Measurements from ENCODE around the gene HDAC9. TPM values are rescaled to one million over a fixed set of nuclear protein-coding genes. Genes with fewer than 3 reads are reported as not detected.

Gene HDAC9
- total and polyA plus RNA-seq, 2 of the 13 experiments (the other 11 are each of a cell fraction or from before 2014, with no cell fraction given), result 0.05 to 0.07 TPM

DNA sequence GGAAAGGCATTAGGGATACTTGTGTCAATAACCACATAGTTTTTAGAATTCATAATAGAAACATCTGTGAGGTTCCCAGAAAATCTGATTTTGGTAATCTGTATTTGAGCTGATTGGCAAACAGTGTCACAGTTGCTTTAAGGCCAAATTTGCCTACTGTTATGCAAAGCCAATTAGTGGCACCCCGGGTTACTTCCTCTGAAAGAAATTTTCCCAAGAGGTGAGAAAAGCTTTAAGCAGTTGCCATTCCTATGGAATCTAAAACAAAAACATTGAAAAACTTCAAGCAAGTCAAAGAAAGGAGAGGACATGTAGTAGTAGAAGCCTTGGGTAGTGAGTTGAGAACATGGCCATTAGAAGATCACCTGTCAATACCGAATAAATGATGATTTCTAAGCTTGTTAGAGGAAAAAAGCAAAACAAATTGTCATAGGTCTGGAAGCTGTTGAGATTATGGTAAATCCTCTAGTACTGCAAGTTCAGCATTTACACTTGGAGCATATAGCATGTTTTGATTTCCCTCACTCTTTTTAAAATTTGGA, 445.1 kb downstream of the HDAC9 start:
- Histone ChIP-seq H2AFZ (ENCODE audit: low read length) (no peak overlapping the region), H3K4me2 (ENCODE audit: low read depth, low read length) (no peak overlapping the region), H3K27ac (ENCODE audit: extremely low read length, insufficient read depth, low read length) (no peak overlapping the region), H3K9me3 (ENCODE audit: low read length) (peaks cover 77% of the 10 kb centered on the region), H3K79me2 (ENCODE audit: insufficient read depth, low read length) (no peaks in the 10 kb centered on the region), H4K20me1 (ENCODE audit: insufficient read depth, low read length) (no peaks in the 10 kb centered on the region), H3K4me1 (ENCODE audit: insufficient read depth, low read length) (no peaks in the 10 kb centered on the region), H3K36me3 (replicated peaks in 1 of 2; ENCODE audit: control insufficient read depth in 1 of 2, insufficient read depth in 2 of 2, low read length in 2 of 2) (no peaks in the 10 kb centered on the region), H3K27me3 (ENCODE audit: control insufficient read depth in 1 of 2, insufficient read depth in 2 of 2, low read length in 2 of 2) (no peaks in the 10 kb centered on the region), H3K4me3 (replicated peaks in 1 of 3; ENCODE audit: insufficient read depth in 1 of 3, low read depth in 2 of 3, low read length in 3 of 3) (no peak overlapping the region), H3K9ac (ENCODE audit: insufficient read depth, low read depth, low read length) (no peak overlapping the region)
- 0% methylated on average over 2 of the region's 2 CpGs for WGBS (ENCODE audit: low lambda C conversion rate)
- ChIA-PET CTCF (ENCODE audit: low intra/inter-chr PET ratio, low total read pairs) (no interaction called here), POLR2A (no interaction called here)
- in situ Hi-C loops (cut with HindIII; ENCODE audit: extremely low pct_ligation_motif_present, low pct_unique_long_range_greater_than_20kb), result no loop called here
- DNase-seq (ENCODE audit: low spot score) (no peak), ATAC-seq (no peak), FAIRE-seq (no peak)
- TF ChIP-seq PCBP1 (IDR thresholded peaks at IDR 0.05; ENCODE audit: borderline replicate concordance, low read depth, low read length) (no peak), NFE2L1 (CRISPR knock-in tag; IDR thresholded peaks at IDR 0.05; ENCODE audit: borderline replicate concordance) (no peak), MAFK (conservative IDR thresholded peaks at IDR 0.05 in 1 of 2, IDR thresholded peaks at IDR 0.05 in 1 of 2; ENCODE audit: low read length in 2 of 2) (peak in 1 of 2 experiments; percentile 7; a peak in 1 of 4 replicates), ZNF605 (CRISPR knock-in tag; IDR thresholded peaks at IDR 0.05) (no peak)
- no TSS peak for BruUV-seq (replicated peaks)
- intact Hi-C loops (cut with micrococcal nuclease; ENCODE audit: unreplicated experiment), result no loop called here

DNA sequence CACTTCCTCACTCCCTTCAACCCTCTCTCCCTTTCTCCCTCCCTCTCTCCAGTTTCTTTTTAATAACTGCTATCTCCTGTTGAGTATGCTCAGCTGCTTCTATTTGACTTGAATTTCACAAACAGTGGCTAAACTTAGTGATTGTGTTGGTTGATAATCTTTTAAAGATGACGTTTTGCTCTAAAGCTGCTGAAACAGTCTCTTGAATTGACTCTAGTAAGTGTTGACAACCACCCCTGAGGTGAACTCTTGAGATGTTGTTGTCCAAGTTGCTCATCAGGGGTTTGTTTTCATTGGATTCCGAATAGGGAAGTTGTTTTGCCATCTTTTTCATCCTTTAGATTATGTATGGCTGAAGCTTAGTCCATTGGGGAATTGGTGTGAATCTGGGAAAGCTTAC, 445.7 kb downstream of the HDAC9 start:
- CTCF ChIA-PET (ENCODE audit: low intra/inter-chr PET ratio, low total read pairs), result no interaction called here
- no peak for ATAC-seq
- no peak for FAIRE-seq

More for the DNA sequence above, 445.7 kb downstream of the HDAC9 start:
- Histone ChIP-seq H3K4me2 (ENCODE audit: low read depth, low read length) (no peak overlapping the region), H3K79me2 (ENCODE audit: insufficient read depth, low read length) (no peaks in the 10 kb centered on the region), H3K36me3 (replicated peaks in 1 of 2; ENCODE audit: control insufficient read depth in 1 of 2, insufficient read depth in 2 of 2, low read length in 2 of 2) (no peaks in the 10 kb centered on the region), H3K27me3 (ENCODE audit: control insufficient read depth in 1 of 2, insufficient read depth in 2 of 2, low read length in 2 of 2) (no peaks in the 10 kb centered on the region), H4K20me1 (ENCODE audit: insufficient read depth, low read length) (no peaks in the 10 kb centered on the region), H3K9me3 (ENCODE audit: low read length) (peaks cover 77% of the 10 kb centered on the region), H3K4me1 (ENCODE audit: insufficient read depth, low read length) (no peaks in the 10 kb centered on the region), H2AFZ (ENCODE audit: low read length) (no peak overlapping the region), H3K4me3 (replicated peaks in 1 of 3; ENCODE audit: insufficient read depth in 1 of 3, low read depth in 2 of 3, low read length in 3 of 3) (no peak overlapping the region), H3K9ac (ENCODE audit: insufficient read depth, low read depth, low read length) (no peak overlapping the region), H3K27ac (ENCODE audit: extremely low read length, insufficient read depth, low read length) (no peak overlapping the region)
- no TSS peak for BruUV-seq (replicated peaks)
- DNase-seq (ENCODE audit: low spot score), result no peak
- intact Hi-C loops (cut with micrococcal nuclease; ENCODE audit: unreplicated experiment), result no loop called here
- POLR2A ChIA-PET, result no interaction called here
- TF ChIP-seq ZNF124 (CRISPR knock-in tag; IDR thresholded peaks at IDR 0.05) (no peak), BCL3 (CRISPR knock-in tag; IDR thresholded peaks at IDR 0.05) (no peak), SYNCRIP (IDR thresholded peaks at IDR 0.05; ENCODE audit: insufficient read depth, low read depth, low read length) (no peak), HNRNPH1 (optimal IDR thresholded peaks at IDR 0.05; ENCODE audit: low read depth, low read length) (no peak), ZNF569 (CRISPR knock-in tag; IDR thresholded peaks at IDR 0.05; ENCODE audit: borderline replicate concordance) (no peak), ZFP41 (CRISPR knock-in tag; IDR thresholded peaks at IDR 0.05; ENCODE audit: borderline replicate concordance) (no peak), ZNF451 (CRISPR knock-in tag; IDR thresholded peaks at IDR 0.05) (no peak)
- in situ Hi-C loops (cut with HindIII; ENCODE audit: extremely low pct_ligation_motif_present, low pct_unique_long_range_greater_than_20kb), result no loop called here
- 0% methylated on average over 2 of the region's 2 CpGs for WGBS (ENCODE audit: low lambda C conversion rate)
